GM12874 (cell line): ENCODE data around the gene DOCK10.

Source experiments
- TF ChIP-seq, protein P1 (sequence below): IDR thresholded peaks from 2 replicates; pipeline ENCODE4 v1.5.1; 2011; ENCODE audit warnings: low read depth, mild to moderate bottlenecking, control low read depth, low read length, moderate library complexity; ENCODE audit not compliant: insufficient read depth

The DOCK10 gene

DNA sequence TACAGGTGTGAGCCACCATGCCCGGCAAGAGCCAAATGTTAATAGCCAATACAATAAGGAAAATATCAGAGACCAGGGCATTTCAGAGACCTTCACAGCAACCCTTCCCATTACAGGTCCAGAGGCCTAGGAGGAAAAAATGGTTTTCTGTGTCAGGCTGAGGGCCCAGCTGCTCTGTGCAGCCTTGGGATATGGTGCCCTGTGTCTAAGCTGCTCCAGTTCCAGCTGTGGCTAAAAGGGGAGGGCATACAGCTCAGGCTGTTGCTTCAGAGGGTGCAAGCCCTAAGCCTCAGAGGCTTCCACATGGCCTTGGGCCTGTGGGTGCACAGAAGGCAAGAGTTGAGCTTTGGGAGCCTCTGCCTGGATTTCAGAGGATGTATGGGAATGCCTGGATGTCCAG lies 306.0 kb downstream of the DOCK10 start:
- TF ChIP-seq, protein P1, sequence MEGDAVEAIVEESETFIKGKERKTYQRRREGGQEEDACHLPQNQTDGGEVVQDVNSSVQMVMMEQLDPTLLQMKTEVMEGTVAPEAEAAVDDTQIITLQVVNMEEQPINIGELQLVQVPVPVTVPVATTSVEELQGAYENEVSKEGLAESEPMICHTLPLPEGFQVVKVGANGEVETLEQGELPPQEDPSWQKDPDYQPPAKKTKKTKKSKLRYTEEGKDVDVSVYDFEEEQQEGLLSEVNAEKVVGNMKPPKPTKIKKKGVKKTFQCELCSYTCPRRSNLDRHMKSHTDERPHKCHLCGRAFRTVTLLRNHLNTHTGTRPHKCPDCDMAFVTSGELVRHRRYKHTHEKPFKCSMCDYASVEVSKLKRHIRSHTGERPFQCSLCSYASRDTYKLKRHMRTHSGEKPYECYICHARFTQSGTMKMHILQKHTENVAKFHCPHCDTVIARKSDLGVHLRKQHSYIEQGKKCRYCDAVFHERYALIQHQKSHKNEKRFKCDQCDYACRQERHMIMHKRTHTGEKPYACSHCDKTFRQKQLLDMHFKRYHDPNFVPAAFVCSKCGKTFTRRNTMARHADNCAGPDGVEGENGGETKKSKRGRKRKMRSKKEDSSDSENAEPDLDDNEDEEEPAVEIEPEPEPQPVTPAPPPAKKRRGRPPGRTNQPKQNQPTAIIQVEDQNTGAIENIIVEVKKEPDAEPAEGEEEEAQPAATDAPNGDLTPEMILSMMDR: no peak

DNA sequence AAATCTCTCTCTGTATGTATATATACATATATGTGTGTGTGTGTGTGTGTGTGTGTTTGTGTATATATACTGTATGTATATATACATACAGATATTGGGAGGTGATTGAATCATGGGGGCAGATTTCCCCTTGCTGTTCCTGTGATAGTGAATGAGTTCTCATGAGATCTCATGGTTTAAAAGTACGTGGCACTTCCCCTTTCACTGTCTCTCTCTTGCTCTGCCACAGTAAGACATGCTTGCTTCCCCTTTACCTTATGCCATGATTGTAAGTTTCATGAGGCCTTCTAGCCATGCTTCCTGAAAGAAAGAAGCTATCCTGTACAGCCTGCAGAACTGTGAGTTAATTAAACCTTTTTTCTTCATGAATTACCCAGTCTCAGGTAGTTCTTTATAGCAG lies 307.3 kb downstream of the DOCK10 start:
- TF ChIP-seq, protein P1: no peak

DNA sequence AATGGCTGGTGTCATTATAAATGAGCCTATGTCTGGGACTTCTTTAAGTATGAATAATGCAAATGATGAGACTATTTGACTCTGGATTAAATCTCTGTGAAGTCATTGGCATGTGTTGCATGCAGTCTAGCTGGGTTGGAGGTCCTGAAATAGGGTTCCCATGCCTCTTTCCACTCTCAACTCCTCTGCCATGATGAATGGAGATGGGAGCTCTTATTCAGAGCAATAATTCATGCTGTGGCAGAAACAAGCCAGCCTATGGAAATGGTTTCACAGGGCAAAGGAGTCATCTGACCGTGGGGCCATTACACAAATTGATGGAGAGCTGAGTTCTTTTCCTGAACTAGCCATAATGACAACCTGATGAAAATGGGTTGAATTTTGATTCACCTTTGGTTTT lies 310.6 kb downstream of the DOCK10 start:
- TF ChIP-seq, protein P1: no peak

- TF ChIP-seq, protein P1: no peak
Observed at GRCh38 chr2:224729435-224729834, 312.8 kb downstream of the DOCK10 start.

DNA sequence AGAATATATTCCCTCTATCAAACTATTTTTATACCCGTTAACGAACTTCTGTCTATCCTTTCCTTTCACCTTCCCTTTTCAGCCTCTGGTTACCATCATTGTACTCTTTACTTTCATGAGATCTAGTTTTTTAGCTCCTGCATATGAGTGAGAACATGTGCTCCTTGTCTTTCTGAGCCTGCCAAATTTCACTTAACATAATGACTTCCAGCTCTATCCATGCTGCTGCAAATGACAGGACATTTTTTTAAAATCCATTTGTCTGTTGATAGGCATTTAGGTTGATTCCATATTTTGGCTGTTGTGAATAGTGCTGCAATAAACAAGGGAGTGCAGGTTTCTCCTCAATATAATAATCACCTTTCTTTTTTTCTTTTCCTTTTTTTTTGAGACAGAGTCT lies 317.9 kb downstream of the DOCK10 start:
- TF ChIP-seq, protein P1: no peak

GRCh38 chr2:224723586-224724217 lies 318.6 kb downstream of the DOCK10 start:
- TF ChIP-seq, protein P1: no peak

DNA sequence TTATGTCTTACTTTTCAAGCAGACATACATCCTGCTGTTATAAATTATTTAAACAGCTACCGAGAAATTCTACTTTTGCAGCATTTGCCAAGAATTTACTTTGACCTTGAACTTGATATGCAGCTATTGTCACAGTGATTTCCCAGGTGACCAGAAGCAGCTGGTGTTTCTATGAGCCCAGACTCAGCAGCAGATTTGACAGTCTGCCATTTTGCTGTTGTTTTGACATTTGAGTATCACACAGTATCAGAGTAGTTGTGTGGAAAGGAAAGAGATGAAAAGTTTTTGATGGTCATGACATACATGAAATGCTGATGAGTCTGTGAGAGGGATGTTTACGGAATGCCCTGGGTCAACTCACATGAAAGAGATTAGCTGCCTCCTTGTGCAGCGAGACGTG lies 319.5 kb downstream of the DOCK10 start:
- TF ChIP-seq, protein P1: no peak
